Adrenal gland (tissue), 12 donors: Measurements from ENCODE around the gene STIM2. TPM values are rescaled to one million over a fixed set of nuclear protein-coding genes. Genes with fewer than 3 reads are reported as not detected.

Source experiments
- DNase-seq, 7 donors: peaks; one replicate each; pipeline ENCODE4 v3.0.0-alpha.2; 2019 to 2020
- H3K27ac ChIP-seq, 5 donors: fragments of 200-600 bp; sonication (generic) in 4 of 5; 1 replicate in 3 of 5; 2 replicates in 2 of 5; pipeline versions ENCODE4 v1.5.1 to v1.8.0; 2016 to 2020; ENCODE audit warnings: mild to moderate bottlenecking in 1 of 5
- H3K27me3 ChIP-seq: fragments of 200-600 bp; 2 replicates; pipeline ENCODE4 v1.8.0; 2021
- H3K36me3 ChIP-seq, 2 donors: fragments of 200-600 bp; replicated peaks in 1 of 2; 1 replicate in 1 of 2; 2 replicates in 1 of 2; pipeline versions ENCODE4 v1.5.1 to v1.8.0; 2018 to 2022
- H3K4me1 ChIP-seq, 2 donors: fragments of 200-600 bp; replicated peaks in 1 of 2; 1 replicate in 1 of 2; 2 replicates in 1 of 2; pipeline versions ENCODE4 v1.5.1 to v1.8.0; 2018 to 2021
- H3K4me3 ChIP-seq, 4 donors: fragments of 200-600 bp; sonication (generic) in 3 of 4; one replicate each; pipeline ENCODE4 v1.5.1; 2016 to 2018
- H3K9me3 ChIP-seq, 3 donors: fragments of 200-600 bp; sonication (generic) in 1 of 3; replicated peaks in 1 of 3; 1 replicate in 2 of 3; 2 replicates in 1 of 3; pipeline versions ENCODE4 v1.5.1 to v1.8.0; 2016 to 2021
- CTCF ChIP-seq, 6 experiments: fragments of 450-650 bp in 4 of 6; fragments of 200-600 bp in 2 of 6; sonication (generic) in 1 of 6; IDR thresholded peaks; 1 replicate in 5 of 6; 2 replicates in 1 of 6; pipeline versions ENCODE4 v1.5.1 to v1.8.0; 2016 to 2021; ENCODE audit warnings: antibody characterized with exemption in 6 of 6, mild to moderate bottlenecking in 2 of 6, moderate library complexity in 1 of 6
- POLR2A ChIP-seq, 2 donors: fragments of 450-650 bp; IDR thresholded peaks; one replicate each; pipeline ENCODE4 v1.6.1; 2017; ENCODE audit warnings: antibody characterized with exemption in 2 of 2, mild to moderate bottlenecking in 2 of 2, moderate library complexity in 1 of 2
- WGBS, 4 donors: extraction: QIAGEN DNeasy Blood & Tissue Kit in 2 of 4; methylation state at CpG; one replicate each; pipeline versions ENCODE4 v1.1.5 to v1.1.7; 2013 to 2017; 5-methylcytosine and 5-hydroxymethylcytosine counted together
- intact Hi-C, 2 donors: fragments of 100-400 bp; cut with DNase I; formaldehyde crosslinking; loops; one replicate each; pipeline versions ENCODE4 v1.14.1 to v1.15.0; 2022 to 2023
- polyA plus RNA-seq, 3 donors: library from polyadenylated mRNA; stranded (reverse); fragments of 200-250 nt in 2 of 3; fragments of 350-450 nt in 1 of 3; fragmentation: Illumina TruSeq in 1 of 3; extraction: RNeasy Lipid Tissue Mini Kit (QIAGEN cat#74804) in 1 of 3; gene quantifications; one replicate each; pipeline ENCODE4 v1.2.3, GENCODE V29; 2013 to 2014
- total RNA-seq, 9 donors: library from RNA; depleted of rRNA in 4 of 9; stranded (reverse); fragments of >200 nt in 4 of 9; fragments of 120-200 nt in 1 of 9; fragmentation: NEBNext Ultra II Directional in 1 of 9; extraction: Animal tissue kit (Norgen Biotek cat#: 25700) in 1 of 9; gene quantifications; one replicate each; pipeline versions ENCODE4 v1.1.0 to v1.2.4, GENCODE V29; 2013 to 2023
- donor health status: healthy with polysubstance abuse.
- donor health status: Bipolar disorder and iron deficiency.
- donor health status: DM: yes; HTN: yes; CAD: no.
- donor health status: DM: no; HTN: no; CAD: no.
- donor health status: DM: no; HTN: no; CAD: no.
- donor health status: DM: yes; HTN: yes; CAD: no.

STIM2 gene
- total and polyA plus RNA-seq, 12 donors = 7.5 to 30.4 (median 14.9) TPM

GRCh38 chr4:26953770-26954423 is 93.3 kb downstream of the STIM2 start:
- intact Hi-C loops = no loop called here
- no peak for TF ChIP-seq POLR2A (IDR thresholded peaks at IDR 0.05)
- TF ChIP-seq CTCF (IDR thresholded peaks at IDR 0.05) = no peak
- WGBS, 4 donors = 91 to 97% (median 92%) methylated on average over 3 of the region's 3 CpGs
- Histone ChIP-seq H3K4me3 (no peak overlapping the region), H3K36me3 (no peaks in the 10 kb centered on the region), H3K27ac (no peak overlapping the region), H3K4me1 (no peaks in the 10 kb centered on the region), H3K9me3 (peaks cover 0 to 5% (median 0%) of the 10 kb centered on the region in 3 donors), H3K27me3 (no peaks in the 10 kb centered on the region)
- no peak for DNase-seq

DNA sequence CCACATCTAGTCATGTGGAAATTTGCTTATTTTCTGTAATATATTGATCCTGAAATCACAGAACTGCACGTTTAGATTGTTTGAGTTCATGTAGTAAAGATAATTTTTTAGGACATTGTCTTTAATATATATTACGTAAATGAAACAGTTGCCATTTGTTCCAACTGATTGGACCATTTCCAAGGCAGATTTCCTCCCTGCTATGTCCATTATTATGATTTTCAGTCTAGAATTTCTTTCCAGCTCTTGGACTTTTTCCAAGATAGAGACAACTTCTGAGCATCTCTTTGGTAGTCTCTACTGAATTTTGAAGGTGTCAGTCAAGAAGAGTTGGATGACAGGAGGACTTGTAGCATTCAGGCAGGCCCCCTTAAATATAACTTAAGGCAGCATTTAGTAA is 94.6 kb downstream of the STIM2 start:
- no peak for DNase-seq
- no peak for TF ChIP-seq POLR2A (IDR thresholded peaks at IDR 0.05)
- TF ChIP-seq CTCF (IDR thresholded peaks at IDR 0.05) = no peak
- 0 to 82% (median 17%) methylated on average over 2 of the region's 2 CpGs for WGBS, 4 donors
- H3K27me3 ChIP-seq = no peaks in the 10 kb centered on the region
- intact Hi-C loops = no loop called here
- H3K4me1 ChIP-seq = no peaks in the 10 kb centered on the region
- peaks cover 0 to 3% (median 0%) of the 10 kb centered on the region in 3 donors for H3K9me3 ChIP-seq
- no peak overlapping the region for H3K4me3 ChIP-seq
- no peak overlapping the region for H3K27ac ChIP-seq
- H3K36me3 ChIP-seq = no peaks in the 10 kb centered on the region

- no peak for DNase-seq
- Histone ChIP-seq H3K27ac (no peak overlapping the region), H3K4me3 (no peak overlapping the region), H3K4me1 (no peaks in the 10 kb centered on the region), H3K9me3 (no peaks in the 10 kb centered on the region), H3K36me3 (no peaks in the 10 kb centered on the region), H3K27me3 (no peaks in the 10 kb centered on the region)
- TF ChIP-seq POLR2A (IDR thresholded peaks at IDR 0.05) (no peak), CTCF (IDR thresholded peaks at IDR 0.05) (no peak)
- intact Hi-C loops = no loop called here
- WGBS, 4 donors = 92 to 96% (median 94%) methylated on average over 4 of the region's 4 CpGs
These were observed 98.4 kb downstream of the STIM2 start for GRCh38 chr4:26958925-26959653.

DNA sequence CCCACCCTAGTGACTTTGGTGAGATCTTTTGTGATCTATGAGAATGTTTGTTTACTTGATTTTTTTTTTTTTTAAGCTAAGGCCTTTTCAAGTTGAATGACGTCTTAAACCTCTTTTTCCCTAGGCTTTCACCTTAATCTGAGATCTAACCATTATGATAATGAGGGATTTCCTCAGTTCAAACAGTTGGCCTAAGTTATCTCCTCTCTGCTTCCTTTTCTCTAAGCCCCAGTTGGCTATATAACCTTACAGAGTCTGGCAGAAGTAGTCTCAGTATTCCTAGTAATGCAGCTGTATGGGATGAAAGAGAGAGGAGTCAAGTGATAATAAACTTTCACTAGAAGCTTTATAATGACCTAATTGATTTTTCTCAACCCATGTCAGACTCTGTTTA is 99.0 kb downstream of the STIM2 start:
- DNase-seq = no peak
- Histone ChIP-seq H3K4me3 (no peak overlapping the region), H3K36me3 (no peaks in the 10 kb centered on the region), H3K4me1 (no peaks in the 10 kb centered on the region), H3K27ac (no peak overlapping the region), H3K9me3 (no peaks in the 10 kb centered on the region), H3K27me3 (no peaks in the 10 kb centered on the region)
- intact Hi-C loops = no loop called here
- 76 to 83% (median 81%) methylated on average over 1 of the region's 1 CpG for WGBS, 4 donors
- no peak for TF ChIP-seq POLR2A (IDR thresholded peaks at IDR 0.05)
- TF ChIP-seq CTCF (IDR thresholded peaks at IDR 0.05) = no peak
